IMR-90 (cell line): Measurements from ENCODE around the gene PHKB.

Source experiments
- CTCF ChIP-seq: conservative IDR thresholded peaks from 2 replicates; pipeline ENCODE4 v1.5.1; 2012; ENCODE audit warnings: mild to moderate bottlenecking, low read depth, low read length, improper control_type of control experiment
- FOS ChIP-seq: fragments of 150-350 bp; IDR thresholded peaks from 2 replicates; pipeline ENCODE4 v1.6.1; 2016; ENCODE audit warnings: low read depth, low read length
- MXI1 ChIP-seq: IDR thresholded peaks from 2 replicates; pipeline ENCODE4 v1.6.1; 2012; ENCODE audit warnings: low read depth, mild to moderate bottlenecking, low read length, moderate library complexity, borderline replicate concordance
- POLR2A ChIP-seq: IDR thresholded peaks from 2 replicates; pipeline ENCODE4 v1.6.1; 2012; ENCODE audit warnings: mild to moderate bottlenecking, low read depth, low read length
- RAD21 ChIP-seq: IDR thresholded peaks from 2 replicates; pipeline ENCODE4 v1.6.1; 2012; ENCODE audit warnings: low read length, improper control_type of control experiment
- SMC3 ChIP-seq: fragments of 150-350 bp; IDR thresholded peaks from 2 replicates; pipeline ENCODE4 v1.6.1; 2016; ENCODE audit warnings: low read depth, mild to moderate bottlenecking, antibody characterized with exemption, low read length, moderate library complexity

DNA sequence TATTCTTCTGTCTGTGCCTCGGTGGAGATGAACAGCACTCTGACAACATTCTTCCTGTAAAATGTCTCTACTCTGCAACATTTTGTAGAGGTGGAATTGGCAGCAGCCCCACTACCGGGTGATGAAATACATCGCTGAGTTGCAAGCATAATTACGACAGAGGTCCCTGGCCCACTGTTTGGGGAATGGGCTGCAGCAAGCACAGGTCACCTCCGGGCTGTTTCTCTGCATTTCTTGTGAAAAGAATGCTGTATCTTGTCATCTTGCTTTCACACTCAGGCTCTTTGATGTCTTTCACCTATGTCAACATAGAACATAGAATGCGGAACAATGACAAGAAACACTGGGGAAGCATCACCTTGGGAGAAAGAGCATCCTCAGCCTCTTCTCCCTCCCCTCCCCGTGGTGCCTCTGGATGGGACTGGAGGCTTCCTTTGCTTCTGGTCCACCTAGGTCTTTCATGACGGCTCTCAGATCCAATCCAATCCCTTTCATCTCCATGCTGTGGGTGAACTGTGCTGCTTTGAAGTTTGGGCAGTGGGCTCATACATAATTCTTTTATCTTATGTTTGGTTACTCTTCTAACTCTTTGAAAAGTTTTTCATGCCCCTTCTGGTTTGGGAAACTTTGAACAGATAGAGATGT is 265.0 kb downstream of the PHKB start:
- no peak for TF ChIP-seq CTCF
- TF ChIP-seq SMC3: no peak
- no peak for TF ChIP-seq POLR2A
- TF ChIP-seq FOS: no peak
- no peak for TF ChIP-seq MXI1
- no peak for TF ChIP-seq RAD21
